ENCODE data around the gene CDK2. TPM values are rescaled to one million over a fixed set of nuclear protein-coding genes. Genes with fewer than 3 reads are reported as not detected.
"Not testable (repeated sequence)": the region's sequence is repeated elsewhere in the genome, so short reads cannot be mapped to it uniquely, and the experiment has no call there.

The CDK2 gene
- 10 to 100 TPM; 19.0 to 77.2 (median 24.1) TPM for total RNA-seq
- polyA plus RNA-seq: 1 to 10 TPM; 7.0 to 9.6 TPM
- 24.8 reads per million, percentile 55 among the genes with 10 or more reads in this experiment for total RNA-seq

- intact Hi-C loops (cut with micrococcal nuclease): loop anchor here (1.0 to 2.0 kb wide), 4 partner anchors 8 to 136 kb away; partner anchors contain the start of gene RAB5B (in 1 of the 2)
- ATAC-seq: peak; percentile 99
- Histone ChIP-seq H3K4me3 (ENCODE audit: low read length) (peak within 1 kb of the TSS; percentile 73), H3K27me3 (ENCODE audit: control insufficient read depth in 2 of 2, insufficient read depth in 2 of 2, low read length in 2 of 2) (no peaks in the 10 kb centered on the region), H3K36me3 (ENCODE audit: control insufficient read depth in 2 of 3, insufficient read depth in 3 of 3, low read length in 3 of 3) (no peaks in the 10 kb centered on the region), H3K9me3 (ENCODE audit: control insufficient read depth in 2 of 3, low read length in 3 of 3) (no peaks in the 10 kb centered on the region), H3K4me1 (ENCODE audit: control insufficient read depth in 2 of 2, insufficient read depth in 2 of 2, low read length in 2 of 2) (peaks cover 12 to 18% of the 10 kb centered on the region in 2 donors), H3K27ac (ENCODE audit: low read depth, low read length) (peak within 1 kb of the TSS; percentile 69)
- POLR2A ChIA-PET: interaction anchor here (0.6 to 3.7 kb wide), 5 partner anchors 10 to 212 kb away, joined by 3 to 50 read pairs (median 4); partner anchors contain the start of gene DGKA
- Mint-ChIP-seq H3K36me3 (peaks cover 0 to 11% (median 0%) of the 10 kb centered on the region in 5 donors), H3K27ac (peak within 1 kb of the TSS; percentile 61 to 94 (median 86)), H3K9me3 (no peaks in the 10 kb centered on the region), H3K4me1 (peaks cover 19 to 51% (median 33%) of the 10 kb centered on the region in 7 donors), H3K4me3 (peak within 1 kb of the TSS; percentile 88 to 97 (median 92)), H3K27me3 (no peaks in the 10 kb centered on the region)
- DNase-seq: peak; percentile 70 to 95 (median 79)
- CTCF ChIA-PET: no interaction called here
Measured at GRCh38 chr12:55966408-55967281, at the start of gene CDK2. CDK2 (plus strand) TSS chr12:55966830; CDS start chr12:55967009, 179 bp downstream.

DNA sequence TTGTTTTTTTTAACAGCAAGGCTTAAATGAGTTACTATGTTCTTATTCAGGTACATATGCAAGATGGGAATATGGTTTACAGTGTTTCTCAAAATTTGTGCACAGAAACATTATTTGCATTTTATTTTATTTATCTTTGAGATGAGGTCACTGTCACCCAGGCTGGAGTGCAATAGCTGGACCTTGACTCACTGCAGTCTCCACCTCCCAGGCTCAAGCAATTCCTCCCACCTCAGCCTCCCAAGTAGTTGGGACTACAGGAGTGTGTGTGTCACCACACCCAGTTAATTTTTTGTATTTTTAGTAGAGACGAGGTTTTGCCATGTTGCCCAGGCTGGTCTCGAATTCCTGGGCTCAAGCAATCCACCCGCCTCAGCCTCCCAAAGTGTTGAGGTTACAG, 47.6 kb upstream of the CDK2 start:
- intact Hi-C loops (cut with micrococcal nuclease); H3K9me3 ChIP-seq (ENCODE audit: control insufficient read depth in 2 of 3, low read length in 3 of 3); DNase-seq; CTCF ChIA-PET; H3K9me3 Mint-ChIP-seq; H3K4me3 Mint-ChIP-seq; H3K4me3 ChIP-seq (ENCODE audit: low read length); H3K27me3 ChIP-seq (ENCODE audit: control insufficient read depth in 2 of 2, insufficient read depth in 2 of 2, low read length in 2 of 2); H3K36me3 ChIP-seq (ENCODE audit: control insufficient read depth in 2 of 3, insufficient read depth in 3 of 3, low read length in 3 of 3); H3K27me3 Mint-ChIP-seq; ATAC-seq; H3K27ac ChIP-seq (ENCODE audit: low read depth, low read length): not testable (repeated sequence)
- H3K27ac Mint-ChIP-seq: peak overlapping the region in 2 of 9 donors; percentile 4 to 40
- POLR2A ChIA-PET: interaction anchor here (1.0 to 1.4 kb wide), 2 partner anchors 14 to 27 kb away, joined by 4 read pairs; no protein-coding TSS in a partner anchor
- H3K4me1 Mint-ChIP-seq: peaks cover 32 to 63% (median 48%) of the 10 kb centered on the region in 7 donors
- peaks cover 4 to 27% (median 12%) of the 10 kb centered on the region in 5 donors for H3K36me3 Mint-ChIP-seq
- H3K4me1 ChIP-seq (ENCODE audit: control insufficient read depth in 2 of 2, insufficient read depth in 2 of 2, low read length in 2 of 2): peaks cover 0 to 31% of the 10 kb centered on the region in 2 donors

DNA sequence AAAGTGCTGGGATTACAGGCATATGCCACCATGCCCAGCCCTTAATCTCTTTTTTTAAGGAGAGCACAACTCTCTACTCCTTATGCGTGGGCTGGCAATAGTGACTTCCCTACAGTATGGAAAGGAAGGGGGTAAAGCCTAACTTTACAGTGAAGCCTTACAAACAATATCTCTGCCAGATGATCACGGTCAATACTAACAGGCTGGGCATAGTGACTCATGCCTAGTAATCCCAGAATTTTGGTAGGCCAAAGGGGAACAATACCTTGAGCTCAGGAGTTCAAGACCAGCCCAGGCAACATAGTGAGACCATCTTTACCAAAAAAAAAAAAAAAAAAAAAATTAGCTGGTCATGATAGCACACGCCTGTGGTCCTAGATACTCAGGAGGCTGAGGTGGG, 44.5 kb upstream of the CDK2 start:
- CTCF ChIA-PET: interaction anchor here (0.8 kb wide), 1 partner anchor 9 kb away, joined by 8 read pairs; no protein-coding TSS in a partner anchor
- no peak overlapping the region for H3K27ac ChIP-seq (ENCODE audit: low read depth, low read length)
- H3K9me3 ChIP-seq (ENCODE audit: control insufficient read depth in 2 of 3, low read length in 3 of 3): no peaks in the 10 kb centered on the region
- Mint-ChIP-seq H3K27ac (peak overlapping the region in 5 of 9 donors; percentile 48 to 74 (median 62)), H3K4me1 (peaks cover 38 to 67% (median 53%) of the 10 kb centered on the region in 7 donors), H3K27me3 (peaks cover 0 to 2% (median 0%) of the 10 kb centered on the region in 5 donors), H3K4me3 (peak overlapping the region in 2 of 10 donors; percentile 6 to 41), H3K36me3 (peaks cover 0 to 33% (median 11%) of the 10 kb centered on the region in 5 donors), H3K9me3 (peaks cover 0 to 7% (median 0%) of the 10 kb centered on the region in 11 donors)
- DNase-seq (no peak), ATAC-seq (no peak)
- H3K4me1 ChIP-seq (ENCODE audit: control insufficient read depth in 2 of 2, insufficient read depth in 2 of 2, low read length in 2 of 2): peaks cover 9 to 30% of the 10 kb centered on the region in 2 donors
- no peaks in the 10 kb centered on the region for H3K27me3 ChIP-seq (ENCODE audit: control insufficient read depth in 2 of 2, insufficient read depth in 2 of 2, low read length in 2 of 2)
- H3K4me3 ChIP-seq (ENCODE audit: low read length): no peak overlapping the region
- POLR2A ChIA-PET: interaction anchor here (1.4 to 22.1 kb wide), 4 partner anchors 8 to 92 kb away, joined by 4 to 728 read pairs (median 9); partner anchors contain the start of genes DNAJC14 and RAB5B
- intact Hi-C loops (cut with micrococcal nuclease): no loop called here
- H3K36me3 ChIP-seq (ENCODE audit: control insufficient read depth in 2 of 3, insufficient read depth in 3 of 3, low read length in 3 of 3): peaks cover 0 to 5% (median 0%) of the 10 kb centered on the region in 3 experiments

- Mint-ChIP-seq H3K4me1 (peaks cover 38 to 63% (median 52%) of the 10 kb centered on the region in 7 donors), H3K27ac (peak overlapping the region in 5 of 9 donors; percentile 0 to 75 (median 39)), H3K4me3 (peak overlapping the region in 3 of 10 donors; percentile 25 to 98 (median 96)), H3K36me3 (peaks cover 0 to 36% (median 13%) of the 10 kb centered on the region in 5 donors)
- peaks cover 10 to 30% of the 10 kb centered on the region in 2 donors for H3K4me1 ChIP-seq (ENCODE audit: control insufficient read depth in 2 of 2, insufficient read depth in 2 of 2, low read length in 2 of 2)
- DNase-seq; ATAC-seq; H3K27ac ChIP-seq (ENCODE audit: low read depth, low read length); intact Hi-C loops (cut with micrococcal nuclease); H3K4me3 ChIP-seq (ENCODE audit: low read length); CTCF ChIA-PET; H3K27me3 Mint-ChIP-seq; H3K9me3 ChIP-seq (ENCODE audit: control insufficient read depth in 2 of 3, low read length in 3 of 3); H3K9me3 Mint-ChIP-seq; H3K27me3 ChIP-seq (ENCODE audit: control insufficient read depth in 2 of 2, insufficient read depth in 2 of 2, low read length in 2 of 2): not testable (repeated sequence)
- POLR2A ChIA-PET: interaction anchor here (17.5 to 22.1 kb wide), 2 partner anchors 23 to 94 kb away, joined by 274 to 728 read pairs; partner anchors contain the start of gene DNAJC14
- H3K36me3 ChIP-seq (ENCODE audit: control insufficient read depth in 2 of 3, insufficient read depth in 3 of 3, low read length in 3 of 3): peaks cover 0 to 15% (median 0%) of the 10 kb centered on the region in 3 experiments
Measured at GRCh38 chr12:55923648-55924047, 43.0 kb upstream of the CDK2 start.

- no peaks in the 10 kb centered on the region for H3K27me3 ChIP-seq (ENCODE audit: control insufficient read depth in 2 of 2, insufficient read depth in 2 of 2, low read length in 2 of 2)
- Mint-ChIP-seq H3K27ac (peak overlapping the region; percentile 95 to 100 (median 97)), H3K36me3 (peaks cover 0 to 38% (median 13%) of the 10 kb centered on the region in 5 donors), H3K4me3 (peak overlapping the region; percentile 96 to 100 (median 98)), H3K9me3 (peaks cover 0 to 11% (median 0%) of the 10 kb centered on the region in 11 donors), H3K4me1 (peaks cover 48 to 72% (median 56%) of the 10 kb centered on the region in 7 donors), H3K27me3 (peaks cover 0 to 2% (median 0%) of the 10 kb centered on the region in 5 donors)
- ChIA-PET POLR2A (interaction anchor here (0.6 to 22.1 kb wide), 14 partner anchors 10 to 209 kb away, joined by 3 to 728 read pairs (median 7); partner anchors contain the start of genes BLOC1S1, DNAJC14, GDF11 and ORMDL2), CTCF (interaction anchor here (0.6 to 5.5 kb wide), 7 partner anchors 10 to 188 kb away, joined by 3 to 51 read pairs (median 4); partner anchors contain the start of gene DNAJC14)
- no peaks in the 10 kb centered on the region for H3K9me3 ChIP-seq (ENCODE audit: control insufficient read depth in 2 of 3, low read length in 3 of 3)
- DNase-seq: no peak
- peaks cover 0 to 15% (median 0%) of the 10 kb centered on the region in 3 experiments for H3K36me3 ChIP-seq (ENCODE audit: control insufficient read depth in 2 of 3, insufficient read depth in 3 of 3, low read length in 3 of 3)
- no peak for ATAC-seq
- intact Hi-C loops (cut with micrococcal nuclease): loop anchor here (5.0 kb wide), 7 partner anchors 97 to 1817 kb away; partner anchors contain the start of genes ATP5F1B (in 1 of the 2), IKZF4 (in 1 of the 2), MYL6B (in 1 of the 2) and NEMP1 (in 1 of the 2)
- no peak overlapping the region for H3K4me3 ChIP-seq (ENCODE audit: low read length)
- H3K4me1 ChIP-seq (ENCODE audit: control insufficient read depth in 2 of 2, insufficient read depth in 2 of 2, low read length in 2 of 2): peaks cover 22 to 30% of the 10 kb centered on the region in 2 donors
- H3K27ac ChIP-seq (ENCODE audit: low read depth, low read length): peak overlapping the region; percentile 90
Measured at GRCh38 chr12:55925371-55925770, 41.3 kb upstream of the CDK2 start.

Measured in naive thymus-derived CD4-positive, alpha-beta T cell (primary cell).